Uterus (tissue), 2 donors: ENCODE results near the gene LPP.

ENCODE experiments used
- CTCF ChIP-seq, 4 experiments: fragments of 200-600 bp in 2 of 4; fragments of 450-650 bp in 2 of 4; sonication (generic) in 2 of 4; IDR thresholded peaks; one replicate each; pipeline ENCODE4 v1.5.1; 2016 to 2019; ENCODE audit warnings: antibody characterized with exemption in 4 of 4, mild to moderate bottlenecking in 2 of 4, moderate library complexity in 1 of 4
- POLR2A ChIP-seq, 2 donors: fragments of 450-650 bp; IDR thresholded peaks; one replicate each; pipeline ENCODE4 v1.6.1; 2016; ENCODE audit warnings: antibody characterized with exemption in 2 of 2, mild to moderate bottlenecking in 1 of 2, moderate library complexity in 1 of 2

GRCh38 chr3:188227442-188227841, 73.5 kb downstream of the LPP start:
- TF ChIP-seq POLR2A (IDR thresholded peaks at IDR 0.05): no peak
- no peak for TF ChIP-seq CTCF (IDR thresholded peaks at IDR 0.05)
